K562 (cell line): ENCODE data around the gene TTC23L. TPM values are rescaled to one million over a fixed set of nuclear protein-coding genes. Genes with fewer than 3 reads are reported as not detected.

Experiments
- ARNT ChIP-seq, 2 experiments: fragments of 450-650 bp; IDR thresholded peaks; 2 replicates each; pipeline ENCODE4 v1.6.1; 2016; ENCODE audit warnings: mild to moderate bottlenecking in 1 of 2
- CUX1 ChIP-seq: fragments of 200-800 bp; sonication (Bioruptor generic); IDR thresholded peaks from 2 replicates; pipeline ENCODE4 v1.6.1; 2016; ENCODE audit warnings: missing genetic modification characterization, missing compliant biosample characterization
- DIDO1 ChIP-seq: fragments of 450-650 bp; IDR thresholded peaks from 2 replicates; pipeline ENCODE4 v1.6.1; 2016; ENCODE audit warnings: low read depth, missing biosample characterization, missing genetic modification characterization
- HEY1 ChIP-seq: fragments of 250-450 bp; sonication (Bioruptor Pico); IDR thresholded peaks from 2 replicates; pipeline ENCODE4 v1.5.0; 2020; ENCODE audit warnings: mild to moderate bottlenecking, moderate library complexity, borderline replicate concordance
- HINFP ChIP-seq: fragments of 450-650 bp; conservative IDR thresholded peaks from 2 replicates; pipeline ENCODE4 v1.6.1; 2016; ENCODE audit warnings: missing genetic modification characterization, low read depth, mild to moderate bottlenecking, control low read depth, missing compliant biosample characterization
- HIVEP1 ChIP-seq: fragments of 250-450 bp; sonication (Bioruptor Pico); IDR thresholded peaks from 2 replicates; pipeline ENCODE4 v1.4.0; 2020; ENCODE audit warnings: mild to moderate bottlenecking
- MAFK ChIP-seq: IDR thresholded peaks from 2 replicates; pipeline ENCODE4 v1.6.1; 2011; ENCODE audit warnings: low read length, improper control_type of control experiment
- MXD1 ChIP-seq: fragments of 250-450 bp; sonication (Bioruptor Pico); IDR thresholded peaks from 2 replicates; pipeline ENCODE4 v1.8.0; 2021; ENCODE audit warnings: borderline replicate concordance, mild to moderate bottlenecking, moderate library complexity; ENCODE audit not compliant: poor library complexity, severe bottlenecking
- NCOA2 ChIP-seq, 2 experiments: fragments of 450-650 bp; IDR thresholded peaks; 2 replicates each; pipeline ENCODE4 v1.6.1; 2018; ENCODE audit warnings: mild to moderate bottlenecking in 2 of 2, moderate library complexity in 1 of 2; ENCODE audit not compliant: partially characterized antibody in 2 of 2
- RBM14 ChIP-seq: fragments of 200-400 bp; formaldehyde crosslinking; IDR thresholded peaks from 2 replicates; pipeline ENCODE4 v1.6.1; 2018; ENCODE audit warnings: low read depth, mild to moderate bottlenecking, low read length, moderate library complexity, borderline replicate concordance; ENCODE audit not compliant: insufficient read depth
- SREBF1 ChIP-seq: fragments of 150-350 bp; IDR thresholded peaks from 2 replicates; pipeline ENCODE4 v1.6.1; 2014; ENCODE audit warnings: antibody characterized with exemption, low read depth, low read length, borderline replicate concordance
- TCFL5 ChIP-seq: fragments of 250-450 bp; sonication (Bioruptor Pico); conservative IDR thresholded peaks from 2 replicates; pipeline ENCODE4 v1.6.1; 2021; ENCODE audit warnings: mild to moderate bottlenecking, moderate library complexity, matching md5 sums
- TEAD1 ChIP-seq, 2 experiments: fragments of 450-650 bp in 1 of 2; sonication (generic) in 1 of 2; formaldehyde crosslinking; IDR thresholded peaks; 2 replicates each; pipeline versions ENCODE4 v1.4.0 to v1.8.0; 2020 to 2022; ENCODE audit warnings: mild to moderate bottlenecking in 2 of 2, missing genetic modification reagents in 1 of 2
- THAP12 ChIP-seq: fragments of 250-450 bp; sonication (Bioruptor Pico); IDR thresholded peaks from 2 replicates; pipeline ENCODE4 v1.9.0; 2021; ENCODE audit warnings: mild to moderate bottlenecking, inconsistent platforms
- polyA plus RNA-seq, 8 experiments: library from polyadenylated mRNA; depleted of rRNA in 4 of 8; stranded (reverse) in 5 of 8; unstranded in 3 of 8; fragments of >200 nt; fragmentation: Nextera tagmentation in 2 of 8; fragmentation: Illumina TruSeq in 1 of 8; extraction: Ambion mirVana in 2 of 8; extraction: Trizol in 1 of 8; gene quantifications; 2 replicates each; pipeline versions ENCODE4 v1.2.1 to v1.2.3, GENCODE V29; 2011 to 2014; ENCODE audit warnings: inconsistent platforms in 1 of 8, missing spikeins in 1 of 8
- total RNA-seq, 7 experiments: library from RNA; depleted of rRNA in 6 of 7; stranded (reverse); fragments of >200 nt in 6 of 7; fragmentation: Illumina TruSeq in 2 of 7; extraction: Trizol in 2 of 7; gene quantifications; 2 replicates each; pipeline versions ENCODE4 v1.2.1 to v1.2.3, GENCODE V29; 2011 to 2021; ENCODE audit warnings: low replicate concordance in 1 of 7
- TF ChIP-seq, protein P1 (sequence below), 2 experiments: fragments of 450-650 bp in 1 of 2; sonication (generic) in 1 of 2; formaldehyde crosslinking in 1 of 2; IDR thresholded peaks in 1 of 2; conservative IDR thresholded peaks in 1 of 2; 2 replicates each; pipeline versions ENCODE4 v1.6.1 to v1.8.1; 2016 to 2023; ENCODE audit warnings: mild to moderate bottlenecking in 2 of 2, moderate library complexity in 2 of 2, inconsistent platforms in 1 of 2, missing genetic modification reagents in 1 of 2

The TTC23L gene
- total and polyA plus RNA-seq, 9 of the 15 experiments (the other 6 are each of a cell fraction or from before 2014, with no cell fraction given), result 0.03 to 0.32 (median 0.14) TPM; not detected in 2

- TF ChIP-seq MXD1 (CRISPR knock-in tag) (no peak), HINFP (tag) (no peak), MAFK (no peak), SREBF1 (no peak), ARNT (IDR thresholded peaks at IDR 0.05) (no peak), HEY1 (CRISPR knock-in tag) (no peak), HIVEP1 (CRISPR knock-in tag) (no peak), CUX1 (CRISPR knock-in tag) (no peak), TEAD1 (CRISPR knock-in tag; IDR thresholded peaks at IDR 0.05) (peak in 1 of 2 experiments; percentile 50; a peak in 1 of 4 replicates), DIDO1 (tag) (no peak), THAP12 (CRISPR knock-in tag) (no peak), RBM14 (peak; percentile 95; the same call in 1 of the 2 replicates), NCOA2 (IDR thresholded peaks at IDR 0.05; ENCODE audit: partially characterized antibody in 2 of 2) (no peak), TCFL5 (CRISPR knock-in tag) (no peak)
- TF ChIP-seq, protein P1, sequence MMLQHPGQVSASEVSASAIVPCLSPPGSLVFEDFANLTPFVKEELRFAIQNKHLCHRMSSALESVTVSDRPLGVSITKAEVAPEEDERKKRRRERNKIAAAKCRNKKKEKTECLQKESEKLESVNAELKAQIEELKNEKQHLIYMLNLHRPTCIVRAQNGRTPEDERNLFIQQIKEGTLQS (IDR thresholded peaks at IDR 0.05), result no peak
- TF ChIP-seq, protein P1 (CRISPR knock-in tag; conservative IDR thresholded peaks at IDR 0.05), result no peak
Measured at GRCh38 chr5:34929720-34930461, 90.9 kb downstream of the TTC23L start (continued).
